Endodermal cell (in vitro differentiated cells): Measurements from ENCODE around the gene NSL1. TPM values are rescaled to one million over a fixed set of nuclear protein-coding genes. Genes with fewer than 3 reads are reported as not detected.
A peak's percentile ranks its signal among the peaks of the same experiment; 100 is the strongest.

Experiments
- DNase-seq: peaks from one replicate; pipeline ENCODE4 v3.0.0-alpha.2; 2017
- H3K27ac ChIP-seq: 2 replicates; pipeline ENCODE4 v1.5.1; 2013; ENCODE audit warnings: mild to moderate bottlenecking, low read depth, low read length, moderate library complexity
- H3K27me3 ChIP-seq: 2 replicates; pipeline ENCODE4 v1.6.1; 2013; ENCODE audit warnings: mild to moderate bottlenecking, low read length, moderate library complexity; ENCODE audit not compliant: insufficient read depth, control insufficient read depth, poor library complexity, severe bottlenecking
- H3K36me3 ChIP-seq: 2 replicates; pipeline ENCODE4 v1.7.0; 2013; ENCODE audit warnings: mild to moderate bottlenecking, low read length, moderate library complexity; ENCODE audit not compliant: control insufficient read depth, insufficient read depth
- H3K4me1 ChIP-seq: one replicate; pipeline ENCODE4 v1.7.0; 2013; ENCODE audit warnings: low read length; ENCODE audit not compliant: control insufficient read depth, insufficient read depth
- H3K4me3 ChIP-seq: 2 replicates; pipeline ENCODE4 v1.5.1; 2013; ENCODE audit warnings: mild to moderate bottlenecking, low read length, moderate library complexity
- H3K9ac ChIP-seq: 2 replicates; pipeline ENCODE4 v1.6.1; 2013; ENCODE audit warnings: mild to moderate bottlenecking, low read length, moderate library complexity; ENCODE audit not compliant: poor library complexity, severe bottlenecking; ENCODE audit errors: extremely low read depth
- H3K9me3 ChIP-seq: 2 replicates; pipeline ENCODE4 v1.6.1; 2013; ENCODE audit warnings: mild to moderate bottlenecking, low read length, moderate library complexity; ENCODE audit not compliant: control insufficient read depth
- H3K27ac Mint-ChIP-seq: 2 replicates; pipeline ENCODE4 v1.8.0; 2020; ENCODE audit warnings: mixed read lengths
- H3K27me3 Mint-ChIP-seq: 2 replicates; pipeline ENCODE4 v1.8.0; 2021; ENCODE audit warnings: mild to moderate bottlenecking, mixed read lengths; ENCODE audit not compliant: insufficient read depth
- H3K36me3 Mint-ChIP-seq: 2 replicates; pipeline ENCODE4 v1.8.0; 2020; ENCODE audit warnings: low read depth, mixed read lengths
- H3K4me1 Mint-ChIP-seq: 2 replicates; pipeline ENCODE4 v1.8.0; 2020; ENCODE audit warnings: mixed read lengths
- H3K4me3 Mint-ChIP-seq: 2 replicates; pipeline ENCODE4 v1.8.0; 2020; ENCODE audit warnings: mild to moderate bottlenecking, moderate library complexity, mixed read lengths
- H3K9me3 Mint-ChIP-seq: 2 replicates; pipeline ENCODE4 v1.8.0; 2020; ENCODE audit warnings: mild to moderate bottlenecking, mixed read lengths
- WGBS, 2 experiments: methylation state at CpG; one replicate each; pipeline versions ENCODE4 v1.1.5 to v1.1.7; 2013; ENCODE audit warnings: missing lambda C conversion rate in 2 of 2, mixed read lengths in 1 of 2; ENCODE audit not compliant: insufficient coverage in 1 of 2, insufficient read length in 1 of 2; 5-methylcytosine and 5-hydroxymethylcytosine counted together
- total RNA-seq, 2 donors: library from RNA; stranded (reverse); fragmentation: NEBNext Ultra II Directional in 1 of 2; extraction: Animal tissue kit (Norgen Biotek cat#: 25700) in 1 of 2; gene quantifications; 2 replicates in 1 of 2; 3 replicates in 1 of 2; pipeline ENCODE4 v1.2.1, GENCODE V29; 2021
- TF ChIP-seq, protein P1 (sequence below): fragments of 200-600 bp; sonication (generic); conservative IDR thresholded peaks from 2 replicates; pipeline ENCODE4 v1.5.0; 2021; ENCODE audit warnings: antibody characterized with exemption, mild to moderate bottlenecking

The NSL1 gene
- total RNA-seq, 2 donors from 2014 or later, result 47.6 to 57.7 TPM

DNA sequence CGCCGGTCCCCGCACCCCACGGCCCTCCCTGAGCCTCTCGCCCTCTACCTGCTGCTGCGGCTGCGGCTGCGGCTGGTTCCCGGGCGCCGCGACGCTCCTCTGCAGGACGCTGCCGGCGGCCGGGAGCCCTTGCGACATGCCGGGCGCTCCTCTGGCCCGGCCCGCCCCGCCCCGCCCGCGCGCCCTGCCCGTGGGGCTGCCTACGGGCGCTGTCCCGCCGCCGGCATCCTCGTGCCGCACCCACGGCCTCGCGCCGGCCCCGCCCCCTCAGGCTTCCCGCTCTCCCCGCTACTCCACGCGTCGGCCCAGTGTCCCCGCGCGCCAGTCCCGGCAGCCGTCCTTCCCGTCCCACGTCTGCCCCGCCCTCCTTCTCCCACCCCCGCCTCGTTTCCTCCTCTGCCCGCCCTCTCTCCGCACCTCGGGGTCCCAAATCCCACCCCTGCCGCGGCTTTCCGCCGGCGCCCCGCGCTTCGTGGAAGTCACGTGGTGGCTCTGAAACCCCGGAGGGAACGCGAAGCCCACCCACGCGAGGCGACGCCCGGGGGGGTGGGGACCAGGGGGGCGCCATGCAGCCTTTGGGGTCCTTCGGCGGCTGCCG is 91.9 kb downstream of the NSL1 start, which contains the start of gene BATF3:
TSS of gene BATF3 (minus strand) at position 216 of the 598 bp plus-strand sequence. CDS start at position 138, 78 bp downstream.
- TF ChIP-seq, protein P1, sequence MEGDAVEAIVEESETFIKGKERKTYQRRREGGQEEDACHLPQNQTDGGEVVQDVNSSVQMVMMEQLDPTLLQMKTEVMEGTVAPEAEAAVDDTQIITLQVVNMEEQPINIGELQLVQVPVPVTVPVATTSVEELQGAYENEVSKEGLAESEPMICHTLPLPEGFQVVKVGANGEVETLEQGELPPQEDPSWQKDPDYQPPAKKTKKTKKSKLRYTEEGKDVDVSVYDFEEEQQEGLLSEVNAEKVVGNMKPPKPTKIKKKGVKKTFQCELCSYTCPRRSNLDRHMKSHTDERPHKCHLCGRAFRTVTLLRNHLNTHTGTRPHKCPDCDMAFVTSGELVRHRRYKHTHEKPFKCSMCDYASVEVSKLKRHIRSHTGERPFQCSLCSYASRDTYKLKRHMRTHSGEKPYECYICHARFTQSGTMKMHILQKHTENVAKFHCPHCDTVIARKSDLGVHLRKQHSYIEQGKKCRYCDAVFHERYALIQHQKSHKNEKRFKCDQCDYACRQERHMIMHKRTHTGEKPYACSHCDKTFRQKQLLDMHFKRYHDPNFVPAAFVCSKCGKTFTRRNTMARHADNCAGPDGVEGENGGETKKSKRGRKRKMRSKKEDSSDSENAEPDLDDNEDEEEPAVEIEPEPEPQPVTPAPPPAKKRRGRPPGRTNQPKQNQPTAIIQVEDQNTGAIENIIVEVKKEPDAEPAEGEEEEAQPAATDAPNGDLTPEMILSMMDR, result no peak
- no peaks in the 10 kb centered on the region for H3K36me3 Mint-ChIP-seq
- no peaks in the 10 kb centered on the region for H3K9me3 Mint-ChIP-seq
- H3K27ac Mint-ChIP-seq, result no peak within 1 kb of the TSS
- no peaks in the 10 kb centered on the region for H3K9me3 ChIP-seq
- 0 to 1% methylated on average over 14 to 79 of the region's 79 CpGs for WGBS, 2 experiments
- no peaks in the 10 kb centered on the region for H3K36me3 ChIP-seq
- H3K4me1 ChIP-seq, result no peaks in the 10 kb centered on the region
- peaks cover 76% of the 10 kb centered on the region for H3K27me3 Mint-ChIP-seq
- no peak within 1 kb of the TSS for H3K27ac ChIP-seq
- H3K27me3 ChIP-seq, result peaks cover 62% of the 10 kb centered on the region
- peak; percentile 75 for DNase-seq
- peak within 1 kb of the TSS; percentile 62 for H3K4me3 Mint-ChIP-seq
- H3K9ac ChIP-seq, result no peak within 1 kb of the TSS
- H3K4me1 Mint-ChIP-seq, result peaks cover 16% of the 10 kb centered on the region
- H3K4me3 ChIP-seq, result peak within 1 kb of the TSS; percentile 75

DNA sequence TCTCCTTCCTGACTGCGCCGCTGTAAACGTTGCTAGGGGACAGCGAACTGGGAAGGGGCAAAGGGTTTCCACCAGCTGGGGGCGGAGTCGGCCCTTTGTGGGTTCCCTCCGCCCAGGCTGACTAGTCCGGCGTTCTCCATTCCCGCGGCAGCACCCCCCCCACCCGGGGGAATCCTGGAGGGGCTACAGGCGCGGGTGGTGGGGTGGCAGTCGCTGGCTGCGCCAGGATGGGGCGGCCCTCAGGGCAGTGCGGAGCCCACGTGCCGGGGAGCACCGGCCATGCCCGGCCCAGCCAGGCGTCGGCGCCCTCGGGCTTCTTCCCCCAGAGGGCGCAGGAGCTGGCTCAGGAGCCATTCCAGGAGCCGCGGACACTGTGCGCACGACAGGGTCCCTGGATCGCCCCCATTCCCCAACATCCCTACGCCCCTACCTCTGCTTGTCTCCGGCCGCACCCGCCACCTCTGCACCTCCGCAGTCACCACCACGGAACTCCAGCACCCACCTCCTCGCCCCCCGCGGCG is 92.4 kb downstream of the NSL1 start:
- Mint-ChIP-seq H3K36me3 (no peaks in the 10 kb centered on the region), H3K4me1 (peaks cover 16% of the 10 kb centered on the region), H3K27ac (no peak overlapping the region), H3K27me3 (peaks cover 75% of the 10 kb centered on the region), H3K4me3 (peak overlapping the region; percentile 62), H3K9me3 (no peaks in the 10 kb centered on the region)
- H3K9ac ChIP-seq, result no peak overlapping the region
- WGBS, 2 experiments, result 2 to 3% methylated on average over 8 to 42 of the region's 42 CpGs
- H3K27me3 ChIP-seq, result peaks cover 62% of the 10 kb centered on the region
- H3K27ac ChIP-seq, result no peak overlapping the region
- H3K4me3 ChIP-seq, result peak overlapping the region; percentile 70
- H3K9me3 ChIP-seq, result no peaks in the 10 kb centered on the region
- peak; percentile 91 for DNase-seq
- H3K4me1 ChIP-seq, result no peaks in the 10 kb centered on the region
- H3K36me3 ChIP-seq, result no peaks in the 10 kb centered on the region
- TF ChIP-seq, protein P1, result peak; percentile 86

DNA sequence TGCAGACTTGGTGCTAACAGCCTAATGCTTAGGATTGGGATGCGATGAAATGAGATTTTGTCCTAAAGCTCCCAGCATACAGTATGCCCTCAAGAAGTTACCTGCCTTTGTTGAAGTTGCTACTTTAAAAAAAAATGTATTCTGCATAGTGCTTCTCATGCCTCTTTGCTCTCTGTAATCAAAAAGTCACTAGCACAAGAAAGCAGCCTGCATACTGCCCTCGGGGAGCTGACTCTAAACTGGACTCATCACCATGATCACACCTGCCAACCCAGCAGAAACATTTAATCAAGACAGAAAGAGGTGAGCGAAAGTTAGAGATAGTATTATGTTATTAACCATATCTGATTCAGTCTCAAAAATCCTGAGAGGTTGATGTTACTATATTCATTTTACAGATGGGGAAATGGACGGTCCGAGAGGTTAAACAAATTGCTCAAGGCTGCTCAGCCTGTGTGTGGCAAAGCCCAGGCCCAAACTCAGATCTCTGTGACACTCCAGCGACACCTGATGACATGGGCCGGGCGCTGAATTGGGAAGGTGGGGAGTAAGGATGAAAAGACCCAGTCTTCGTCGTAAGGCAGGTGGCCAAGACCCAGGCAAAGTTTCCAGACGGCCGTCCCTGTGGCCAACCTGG is 93.0 kb downstream of the NSL1 start:
- H3K36me3 ChIP-seq, result no peaks in the 10 kb centered on the region

More for the DNA sequence above, 93.0 kb downstream of the NSL1 start:
- Mint-ChIP-seq H3K4me1 (peaks cover 16% of the 10 kb centered on the region), H3K36me3 (no peaks in the 10 kb centered on the region), H3K27me3 (peaks cover 71% of the 10 kb centered on the region), H3K4me3 (peak overlapping the region; percentile 62), H3K9me3 (no peaks in the 10 kb centered on the region), H3K27ac (no peak overlapping the region)
- no peak overlapping the region for H3K27ac ChIP-seq
- no peaks in the 10 kb centered on the region for H3K9me3 ChIP-seq
- peak overlapping the region; percentile 70 for H3K4me3 ChIP-seq
- H3K9ac ChIP-seq, result no peak overlapping the region
- TF ChIP-seq, protein P1, result no peak
- WGBS, 2 experiments, result 50 to 55% methylated on average over 4 to 12 of the region's 12 CpGs
- no peaks in the 10 kb centered on the region for H3K4me1 ChIP-seq
- peaks cover 62% of the 10 kb centered on the region for H3K27me3 ChIP-seq
- DNase-seq, result no peak
